GM12892 (cell line): ENCODE results near the gene TOR1B.

Source experiments
- POLR2A ChIP-seq: IDR thresholded peaks from 2 replicates; pipeline ENCODE4 v1.6.1; 2011; ENCODE audit warnings: low read depth, low read length, control low read depth
- POLR2AphosphoS5 ChIP-seq: IDR thresholded peaks from 2 replicates; pipeline ENCODE4 v1.6.1; 2011; ENCODE audit warnings: low read depth, low read length, control low read depth

GRCh38 chr9:129759319-129759718, 43.7 kb upstream of the TOR1B start:
- TF ChIP-seq POLR2A = no peak
- no peak for TF ChIP-seq POLR2AphosphoS5
